SK-N-SH treated with all-trans-retinoic acid at 6 μM for 48 hours (cell line): Measurements from ENCODE around the gene KIAA1958.

Experiments used
- CREB5 ChIP-seq: fragments of 250-450 bp; sonication (Bioruptor Pico); IDR thresholded peaks from 2 replicates; pipeline ENCODE4 v1.5.1; 2020; ENCODE audit warnings: low read depth, mild to moderate bottlenecking, moderate library complexity
- ESRRG ChIP-seq: fragments of 250-450 bp; sonication (Bioruptor Pico); IDR thresholded peaks from 2 replicates; pipeline ENCODE4 v1.6.1; 2021; ENCODE audit warnings: mild to moderate bottlenecking
- OSR1 ChIP-seq: fragments of 250-450 bp; sonication (Bioruptor Pico); IDR thresholded peaks from 2 replicates; pipeline ENCODE4 v1.8.0; 2022; ENCODE audit warnings: moderate library complexity, mild to moderate bottlenecking, inconsistent platforms
- PATZ1 ChIP-seq: fragments of 250-450 bp; sonication (Bioruptor Pico); IDR thresholded peaks from 2 replicates; pipeline ENCODE4 v1.8.0; 2020; ENCODE audit warnings: mild to moderate bottlenecking, moderate library complexity, borderline replicate concordance
- POU6F1 ChIP-seq: fragments of 250-450 bp; sonication (Bioruptor Pico); IDR thresholded peaks from 2 replicates; pipeline ENCODE4 v1.8.0; 2021; ENCODE audit warnings: low read depth, mild to moderate bottlenecking, moderate library complexity, borderline replicate concordance
- PPARA ChIP-seq: fragments of 250-450 bp; sonication (Bioruptor Pico); IDR thresholded peaks from 2 replicates; pipeline ENCODE4 v1.5.0; 2020; ENCODE audit warnings: mild to moderate bottlenecking, borderline replicate concordance
- RARB ChIP-seq: fragments of 250-450 bp; sonication (Bioruptor Pico); IDR thresholded peaks from 2 replicates; pipeline ENCODE4 v1.8.0; 2021; ENCODE audit warnings: mild to moderate bottlenecking, moderate library complexity
- TSHZ2 ChIP-seq: fragments of 250-450 bp; sonication (Bioruptor Pico); IDR thresholded peaks from 2 replicates; pipeline ENCODE4 v1.5.0; 2020; ENCODE audit warnings: mild to moderate bottlenecking, moderate library complexity
- ZFP3 ChIP-seq: fragments of 250-450 bp; sonication (Bioruptor Pico); IDR thresholded peaks from 2 replicates; pipeline ENCODE4 v1.5.0; 2020; ENCODE audit warnings: mild to moderate bottlenecking, moderate library complexity

GRCh38 chr9:112617371-112617770 is 130.7 kb downstream of the KIAA1958 start:
- TF ChIP-seq CREB5 (CRISPR knock-in tag) (no peak), POU6F1 (CRISPR knock-in tag) (no peak), RARB (CRISPR knock-in tag) (no peak), PATZ1 (CRISPR knock-in tag) (no peak), ESRRG (CRISPR knock-in tag) (no peak), PPARA (CRISPR knock-in tag) (no peak), TSHZ2 (CRISPR knock-in tag) (no peak), OSR1 (CRISPR knock-in tag) (no peak), ZFP3 (CRISPR knock-in tag) (no peak)
